Pulmonary artery endothelial cell (primary cell): ENCODE measurements around the gene BBOX1. TPM values are rescaled to one million over a fixed set of nuclear protein-coding genes. Genes with fewer than 3 reads are reported as not detected.

Experiments used
- total RNA-seq: library from RNA; depleted of rRNA; stranded (reverse); fragments of >200 nt; gene quantifications from 2 replicates; pipeline ENCODE4 v1.2.3, GENCODE V29; 2014

BBOX1 gene
- total RNA-seq, 1 donor from 2014 or later: not detected

Other genes starting within 250 kb of the BBOX1 start
- not detected in 2 replicates for gene FIBIN, start 46.7 kb upstream of the BBOX1 start, total RNA-seq